ENCODE results near the gene ENOPH1. TPM values are rescaled to one million over a fixed set of nuclear protein-coding genes. Genes with fewer than 3 reads are reported as not detected.
"Not testable (repeated sequence)": the region's sequence is repeated elsewhere in the genome, so short reads cannot be mapped to it uniquely, and the experiment has no call there.

Gene ENOPH1
- total RNA-seq, 2 experiments from 2014 or later = 78.9 to 83.5 TPM

DNA sequence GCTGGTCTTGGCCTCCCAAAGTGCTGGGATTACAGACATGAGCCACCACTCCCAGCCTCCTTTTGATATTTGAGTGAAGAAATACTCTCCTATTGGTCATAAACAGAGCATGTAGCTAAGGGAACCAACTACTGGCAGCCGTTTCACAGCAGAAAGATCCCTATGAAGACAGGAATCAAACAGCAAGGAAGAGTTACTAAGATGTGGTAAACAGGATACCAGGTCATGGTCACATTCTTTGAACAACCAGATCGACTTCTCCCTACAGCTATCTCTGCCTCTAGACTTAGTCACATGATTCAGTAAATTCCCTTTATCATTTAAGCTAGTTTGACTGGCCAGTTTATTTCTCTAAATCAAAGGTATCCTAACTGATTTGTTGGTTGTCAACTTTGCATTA, 47.6 kb upstream of the ENOPH1 start:
- peaks cover 2% of the 10 kb centered on the region for H3K27me3 Mint-ChIP-seq
- TF ChIP-seq, protein P1, sequence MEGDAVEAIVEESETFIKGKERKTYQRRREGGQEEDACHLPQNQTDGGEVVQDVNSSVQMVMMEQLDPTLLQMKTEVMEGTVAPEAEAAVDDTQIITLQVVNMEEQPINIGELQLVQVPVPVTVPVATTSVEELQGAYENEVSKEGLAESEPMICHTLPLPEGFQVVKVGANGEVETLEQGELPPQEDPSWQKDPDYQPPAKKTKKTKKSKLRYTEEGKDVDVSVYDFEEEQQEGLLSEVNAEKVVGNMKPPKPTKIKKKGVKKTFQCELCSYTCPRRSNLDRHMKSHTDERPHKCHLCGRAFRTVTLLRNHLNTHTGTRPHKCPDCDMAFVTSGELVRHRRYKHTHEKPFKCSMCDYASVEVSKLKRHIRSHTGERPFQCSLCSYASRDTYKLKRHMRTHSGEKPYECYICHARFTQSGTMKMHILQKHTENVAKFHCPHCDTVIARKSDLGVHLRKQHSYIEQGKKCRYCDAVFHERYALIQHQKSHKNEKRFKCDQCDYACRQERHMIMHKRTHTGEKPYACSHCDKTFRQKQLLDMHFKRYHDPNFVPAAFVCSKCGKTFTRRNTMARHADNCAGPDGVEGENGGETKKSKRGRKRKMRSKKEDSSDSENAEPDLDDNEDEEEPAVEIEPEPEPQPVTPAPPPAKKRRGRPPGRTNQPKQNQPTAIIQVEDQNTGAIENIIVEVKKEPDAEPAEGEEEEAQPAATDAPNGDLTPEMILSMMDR (IDR thresholded peaks at IDR 0.05) = no peak
- ATAC-seq = no peak
- H3K36me3 Mint-ChIP-seq (ENCODE audit: low read depth) = peaks cover 2% of the 10 kb centered on the region
- H3K27ac Mint-ChIP-seq = no peak overlapping the region
- no peaks in the 10 kb centered on the region for H3K4me1 Mint-ChIP-seq (ENCODE audit: low read depth)
- H3K9me3 Mint-ChIP-seq = no peaks in the 10 kb centered on the region
- no peak overlapping the region for H3K4me3 Mint-ChIP-seq
- ChIA-PET POLR2A (interaction anchor here (2.3 kb wide), 1 partner anchor 39 kb away, joined by 14 read pairs; no protein-coding TSS in a partner anchor), CTCF (no interaction called here)
- intact Hi-C loops (cut with micrococcal nuclease) = no loop called here
- DNase-seq = no peak

DNA sequence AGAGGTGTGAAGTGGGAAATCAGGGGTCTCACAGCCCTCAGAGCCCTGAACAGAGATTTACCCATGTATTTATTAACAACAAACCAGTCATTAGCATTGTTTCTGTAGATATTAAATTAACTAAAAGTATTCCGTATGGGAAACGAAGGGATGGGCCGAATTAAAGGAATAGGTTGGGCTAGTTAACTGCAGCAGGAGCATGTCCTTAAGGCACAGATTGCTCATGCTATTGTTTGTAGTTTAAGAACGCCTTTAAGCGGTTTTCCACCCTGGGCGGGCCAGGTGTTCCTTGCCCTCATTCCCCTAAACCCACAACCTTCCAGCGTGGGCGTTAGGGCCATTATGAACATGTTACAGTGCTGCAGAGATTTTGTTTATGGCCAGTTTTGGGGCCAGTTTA, 44.1 kb upstream of the ENOPH1 start:
- H3K36me3 Mint-ChIP-seq (ENCODE audit: low read depth); H3K4me3 Mint-ChIP-seq; H3K9me3 Mint-ChIP-seq; CTCF ChIA-PET; H3K27ac Mint-ChIP-seq; DNase-seq; intact Hi-C loops (cut with micrococcal nuclease); H3K4me1 Mint-ChIP-seq (ENCODE audit: low read depth); ATAC-seq; H3K27me3 Mint-ChIP-seq: not testable (repeated sequence)
- POLR2A ChIA-PET = interaction anchor here (1.4 kb wide), 1 partner anchor 37 kb away, joined by 3 read pairs; no protein-coding TSS in a partner anchor

DNA sequence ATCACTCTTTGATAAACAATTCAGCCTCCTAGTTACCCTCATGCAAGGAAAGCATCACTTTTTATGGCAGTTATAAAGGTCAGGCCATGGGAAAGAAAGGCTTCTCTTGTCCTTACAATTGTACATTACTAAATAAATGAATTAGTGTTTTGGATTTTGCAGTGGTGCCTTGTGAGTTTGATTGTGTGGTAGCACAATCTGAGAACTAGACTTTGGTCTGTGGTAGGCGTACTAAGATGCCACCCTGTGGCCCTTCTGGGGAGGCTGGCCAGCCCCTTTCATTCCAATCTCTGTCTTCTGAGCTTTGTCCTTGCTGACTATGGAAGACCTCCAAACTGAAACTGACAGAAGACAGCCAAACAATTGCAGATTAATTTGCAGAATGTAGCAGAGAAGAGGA, 42.0 kb upstream of the ENOPH1 start:
- CTCF ChIA-PET = interaction anchor here (2.3 kb wide), 1 partner anchor 9 kb away, joined by 9 read pairs; no protein-coding TSS in a partner anchor
- POLR2A ChIA-PET = interaction anchor here (0.7 to 1.5 kb wide), 2 partner anchors 8 to 327 kb away, joined by 3 to 7 read pairs; no protein-coding TSS in a partner anchor
- intact Hi-C loops (cut with micrococcal nuclease) = no loop called here

DNA sequence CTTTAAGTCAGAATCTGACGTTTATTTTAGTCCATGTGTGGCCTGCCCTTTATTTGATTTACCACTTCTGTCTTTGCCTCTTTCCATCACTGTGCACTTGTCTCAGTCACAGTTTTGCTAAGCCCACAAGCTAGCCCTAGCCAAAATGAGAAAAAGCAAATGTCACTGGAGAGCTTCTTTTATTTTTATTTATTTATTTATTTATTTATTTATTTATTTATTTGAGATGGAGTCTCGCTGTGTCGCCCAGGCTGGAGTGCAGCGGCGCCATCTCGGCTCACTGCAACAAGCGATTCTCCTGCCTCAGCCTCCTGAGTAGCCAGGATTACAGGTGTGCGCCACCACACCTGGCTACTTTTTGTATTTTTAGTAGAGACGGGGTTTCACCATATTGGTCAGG, 40.3 kb upstream of the ENOPH1 start:
- intact Hi-C loops (cut with micrococcal nuclease) = not testable (repeated sequence)
- POLR2A ChIA-PET = interaction anchor here (0.7 to 1.1 kb wide), 3 partner anchors 15 to 34 kb away, joined by 3 to 5 read pairs (median 3); no protein-coding TSS in a partner anchor

More for the DNA sequence above, 42.0 kb upstream of the ENOPH1 start:
- TF ChIP-seq, protein P1 (IDR thresholded peaks at IDR 0.05) = no peak
- Mint-ChIP-seq H3K4me1 (ENCODE audit: low read depth) (no peaks in the 10 kb centered on the region), H3K27me3 (peaks cover 2% of the 10 kb centered on the region), H3K9me3 (no peaks in the 10 kb centered on the region), H3K36me3 (ENCODE audit: low read depth) (no peaks in the 10 kb centered on the region), H3K4me3 (no peak overlapping the region), H3K27ac (no peak overlapping the region)
- ATAC-seq (no peak), DNase-seq (no peak)

DNA sequence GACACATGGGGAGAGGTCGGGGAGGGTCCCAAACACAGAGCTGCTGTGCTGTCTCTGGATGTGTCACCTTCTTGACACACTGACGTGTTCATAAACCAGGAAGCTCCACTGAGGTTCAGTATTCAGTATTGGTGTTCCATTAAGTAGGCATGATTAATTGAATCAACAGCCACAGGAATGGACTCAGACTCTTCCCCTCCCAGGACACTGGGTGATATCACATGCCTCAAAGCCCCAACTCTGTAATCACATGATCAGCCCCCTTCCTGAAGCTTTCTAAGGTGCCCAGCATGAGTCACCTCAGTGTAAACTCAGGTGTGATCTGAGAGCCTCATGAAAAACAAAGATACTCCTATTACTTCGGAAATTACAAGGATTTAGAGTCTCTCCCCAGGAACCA, 35.5 kb upstream of the ENOPH1 start:
- intact Hi-C loops (cut with micrococcal nuclease) = no loop called here
- TF ChIP-seq, protein P1 (IDR thresholded peaks at IDR 0.05) = no peak
- CTCF ChIA-PET = no interaction called here
- ATAC-seq = no peak
- H3K27me3 Mint-ChIP-seq = no peaks in the 10 kb centered on the region
- DNase-seq = no peak
- no peak overlapping the region for H3K27ac Mint-ChIP-seq
- no peaks in the 10 kb centered on the region for H3K9me3 Mint-ChIP-seq
- H3K36me3 Mint-ChIP-seq (ENCODE audit: low read depth) = no peaks in the 10 kb centered on the region
- no peaks in the 10 kb centered on the region for H3K4me1 Mint-ChIP-seq (ENCODE audit: low read depth)
- no peak overlapping the region for H3K4me3 Mint-ChIP-seq
- POLR2A ChIA-PET = interaction anchor here (0.6 to 1.1 kb wide), 2 partner anchors 15 to 28 kb away, joined by 4 to 6 read pairs; no protein-coding TSS in a partner anchor

More for the DNA sequence above, 40.3 kb upstream of the ENOPH1 start:
- CTCF ChIA-PET = interaction anchor here (2.3 kb wide), 1 partner anchor 10 kb away, joined by 9 read pairs; no protein-coding TSS in a partner anchor
- not testable (repeated sequence) for H3K27me3 Mint-ChIP-seq; H3K9me3 Mint-ChIP-seq; H3K36me3 Mint-ChIP-seq (ENCODE audit: low read depth); DNase-seq; ATAC-seq; H3K4me3 Mint-ChIP-seq; H3K4me1 Mint-ChIP-seq (ENCODE audit: low read depth); H3K27ac Mint-ChIP-seq

DNA sequence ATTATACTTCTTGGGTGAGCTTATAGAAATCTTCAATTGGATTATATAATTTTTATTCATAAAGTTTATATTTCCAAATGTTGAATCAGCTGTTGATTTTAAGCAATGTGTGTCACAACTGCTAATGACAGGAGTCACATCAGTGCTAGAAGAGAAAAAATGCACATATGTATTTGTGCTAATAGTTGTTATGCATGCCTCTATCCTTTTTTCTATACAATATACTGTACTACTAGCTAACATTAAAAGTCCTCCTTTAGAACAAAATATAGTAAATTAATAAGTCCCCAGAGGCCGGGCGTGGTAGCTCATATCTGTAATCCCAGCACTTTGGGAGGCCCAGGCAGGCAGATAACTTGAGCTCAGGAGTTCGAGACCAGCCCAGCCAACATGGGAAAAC, 32.9 kb upstream of the ENOPH1 start:
- Mint-ChIP-seq H3K27me3 (no peaks in the 10 kb centered on the region), H3K36me3 (ENCODE audit: low read depth) (no peaks in the 10 kb centered on the region), H3K4me1 (ENCODE audit: low read depth) (no peaks in the 10 kb centered on the region), H3K27ac (no peak overlapping the region), H3K9me3 (no peaks in the 10 kb centered on the region), H3K4me3 (no peak overlapping the region)
- ATAC-seq (no peak), DNase-seq (no peak)
- CTCF ChIA-PET = interaction anchor here (1.7 kb wide), 1 partner anchor 341 kb away, joined by 6 read pairs; no protein-coding TSS in a partner anchor
- POLR2A ChIA-PET = interaction anchor here (1.2 to 1.3 kb wide), 2 partner anchors 26 to 31 kb away, joined by 3 to 6 read pairs; no protein-coding TSS in a partner anchor
- TF ChIP-seq, protein P1 (IDR thresholded peaks at IDR 0.05) = no peak
- intact Hi-C loops (cut with micrococcal nuclease) = no loop called here
